ENCODE measurements around the gene GAS6.

GAS6 gene

DNA sequence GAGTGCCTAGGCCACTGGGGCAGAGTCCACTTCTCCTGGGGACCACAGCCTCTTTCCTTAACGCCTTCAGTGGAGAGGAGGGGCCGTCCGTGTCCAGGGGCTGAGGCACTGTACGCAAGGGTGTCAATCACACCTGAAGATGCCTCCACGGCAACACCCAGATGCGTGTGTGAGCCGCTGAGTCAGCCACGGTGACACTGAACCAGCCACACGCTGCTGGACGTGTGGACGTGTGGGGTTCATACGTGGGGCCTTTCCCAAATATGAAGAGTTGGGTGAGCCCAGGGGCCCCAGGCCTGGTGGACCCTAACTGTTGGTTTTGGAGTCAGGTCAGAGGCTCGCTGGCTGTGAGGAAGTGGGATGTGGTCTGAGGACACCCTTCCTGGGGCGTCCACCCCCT is 53.2 kb downstream of the GAS6 start:
- no peak for TF ChIP-seq CTCF (IDR thresholded peaks at IDR 0.05; ENCODE audit: low read depth, low read length)
- no peak overlapping the region for H3K4me3 ChIP-seq (ENCODE audit: low read depth, low read length)

DNA sequence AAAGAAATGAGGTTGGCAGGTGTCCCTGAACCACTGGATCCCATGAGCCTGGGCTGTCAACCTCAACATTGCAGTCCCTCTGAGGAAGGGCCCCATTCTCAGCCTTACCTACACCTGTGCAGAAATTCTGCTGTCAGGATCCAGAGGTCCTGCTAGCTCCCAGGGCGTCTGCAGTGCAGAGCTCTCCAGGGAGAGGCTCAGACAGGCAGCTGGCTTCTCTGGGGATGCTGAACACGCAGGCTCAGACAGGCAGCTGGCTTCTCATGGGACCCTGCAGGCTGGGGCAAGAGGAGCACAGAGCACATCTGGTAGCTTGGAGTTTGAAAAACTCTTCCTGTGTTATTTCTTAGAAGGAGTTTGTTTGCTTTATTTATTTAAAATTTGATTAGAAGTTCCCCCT is 53.9 kb downstream of the GAS6 start:
- H3K4me3 ChIP-seq (ENCODE audit: low read depth, low read length), result no peak overlapping the region
- TF ChIP-seq CTCF (IDR thresholded peaks at IDR 0.05; ENCODE audit: low read depth, low read length), result no peak

DNA sequence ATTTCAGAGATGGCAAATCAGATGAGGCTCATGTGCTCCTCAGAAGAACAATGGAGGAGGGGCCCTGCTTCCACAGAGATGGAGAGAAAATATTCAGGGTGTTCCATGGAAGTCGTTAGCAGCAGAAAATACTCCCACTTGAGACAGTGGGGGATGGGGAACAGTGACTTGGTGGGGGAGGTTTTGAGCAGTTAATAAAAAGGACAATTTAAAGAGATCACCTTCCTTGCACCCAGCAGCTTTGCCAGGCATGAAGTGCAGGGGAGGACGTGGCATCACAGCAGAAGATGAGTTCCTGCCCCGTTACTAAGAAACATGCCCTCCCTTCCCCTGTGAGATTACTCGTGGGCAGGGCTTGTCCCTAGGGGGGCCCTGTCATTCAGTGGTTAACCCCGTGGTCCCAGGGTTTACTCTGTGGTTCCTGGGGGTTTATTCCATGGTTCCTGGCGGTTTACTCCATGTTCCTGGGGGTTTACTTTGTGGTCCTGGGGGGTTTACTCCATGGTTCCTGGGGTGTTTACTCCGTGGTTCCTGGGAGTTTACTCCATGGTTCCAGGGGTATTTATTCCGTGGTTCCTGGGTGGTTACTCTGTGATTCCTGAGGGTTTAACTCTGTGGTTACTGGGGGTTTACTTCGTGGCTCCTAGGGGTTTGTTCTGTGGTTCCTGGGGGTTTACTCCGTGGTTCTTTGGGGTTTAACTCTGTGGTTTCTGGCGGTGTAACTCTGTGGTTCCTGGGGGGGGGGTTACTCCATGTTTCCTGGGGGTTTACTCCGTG is 55.6 kb downstream of the GAS6 start:
- no peak for TF ChIP-seq CTCF (IDR thresholded peaks at IDR 0.05; ENCODE audit: low read depth, low read length)
- H3K4me3 ChIP-seq (ENCODE audit: low read depth, low read length), result no peak overlapping the region

DNA sequence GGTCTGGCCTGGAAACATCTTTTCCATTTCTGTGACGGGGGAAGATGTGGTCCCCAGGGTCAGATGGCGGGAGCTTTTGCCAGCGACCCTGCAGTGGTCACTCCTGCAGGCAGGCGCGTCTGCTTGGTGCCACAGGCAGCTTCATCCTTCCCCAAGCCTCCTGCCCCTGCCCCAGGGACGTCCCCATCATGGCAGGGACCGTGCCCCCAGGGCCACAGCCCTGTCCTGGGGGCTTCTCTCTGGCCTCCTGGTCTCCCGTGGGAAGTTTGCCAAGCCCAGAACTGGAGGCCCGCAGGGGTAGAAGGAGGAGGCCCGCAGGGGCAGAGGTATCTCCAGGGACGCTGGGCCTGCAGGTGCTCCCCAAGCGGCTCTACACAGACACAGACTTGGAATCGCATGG is 57.4 kb downstream of the GAS6 start:
- H3K4me3 ChIP-seq (ENCODE audit: low read depth, low read length), result no peak overlapping the region
- TF ChIP-seq CTCF (IDR thresholded peaks at IDR 0.05; ENCODE audit: low read depth, low read length), result no peak

GRCh38 chr13:113806104-113806471 is 57.8 kb downstream of the GAS6 start:
- TF ChIP-seq CTCF (IDR thresholded peaks at IDR 0.05; ENCODE audit: low read depth, low read length), result no peak
- H3K4me3 ChIP-seq (ENCODE audit: low read depth, low read length), result no peak overlapping the region

DNA sequence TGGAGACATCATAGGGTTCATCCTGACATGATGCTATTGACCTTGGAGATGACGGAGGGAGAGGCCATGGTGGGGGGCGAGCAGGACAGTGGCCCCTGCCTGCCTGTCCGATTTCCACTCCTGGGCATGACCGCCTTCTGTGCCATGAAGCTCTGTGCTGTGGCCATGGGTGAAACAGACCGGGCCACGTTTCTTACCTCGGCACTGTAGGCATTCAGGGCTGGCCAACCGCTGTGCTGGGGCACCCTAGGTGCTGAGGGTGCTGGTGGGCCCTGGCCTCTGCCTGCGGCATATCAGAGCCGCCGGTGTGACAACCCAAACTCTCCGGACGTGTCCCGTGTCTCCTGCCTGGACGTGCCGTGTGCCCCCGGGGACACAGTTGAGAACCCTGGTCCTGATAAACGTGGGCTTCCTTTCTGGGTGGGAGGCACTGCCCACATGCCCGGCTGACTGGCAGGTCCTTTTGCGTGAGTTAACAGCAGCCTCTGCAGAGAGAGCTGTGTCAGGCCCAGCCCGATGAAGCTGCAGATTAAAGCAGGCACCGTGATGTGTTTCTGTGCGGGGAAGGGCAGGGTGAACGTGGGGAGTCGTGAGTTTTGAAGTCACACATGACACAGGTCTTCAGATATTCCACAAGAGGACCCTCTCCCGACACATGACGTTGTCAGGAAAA is 58.3 kb downstream of the GAS6 start:
- H3K4me3 ChIP-seq (ENCODE audit: low read depth, low read length), result no peak overlapping the region
- TF ChIP-seq CTCF (IDR thresholded peaks at IDR 0.05; ENCODE audit: low read depth, low read length), result no peak

DNA sequence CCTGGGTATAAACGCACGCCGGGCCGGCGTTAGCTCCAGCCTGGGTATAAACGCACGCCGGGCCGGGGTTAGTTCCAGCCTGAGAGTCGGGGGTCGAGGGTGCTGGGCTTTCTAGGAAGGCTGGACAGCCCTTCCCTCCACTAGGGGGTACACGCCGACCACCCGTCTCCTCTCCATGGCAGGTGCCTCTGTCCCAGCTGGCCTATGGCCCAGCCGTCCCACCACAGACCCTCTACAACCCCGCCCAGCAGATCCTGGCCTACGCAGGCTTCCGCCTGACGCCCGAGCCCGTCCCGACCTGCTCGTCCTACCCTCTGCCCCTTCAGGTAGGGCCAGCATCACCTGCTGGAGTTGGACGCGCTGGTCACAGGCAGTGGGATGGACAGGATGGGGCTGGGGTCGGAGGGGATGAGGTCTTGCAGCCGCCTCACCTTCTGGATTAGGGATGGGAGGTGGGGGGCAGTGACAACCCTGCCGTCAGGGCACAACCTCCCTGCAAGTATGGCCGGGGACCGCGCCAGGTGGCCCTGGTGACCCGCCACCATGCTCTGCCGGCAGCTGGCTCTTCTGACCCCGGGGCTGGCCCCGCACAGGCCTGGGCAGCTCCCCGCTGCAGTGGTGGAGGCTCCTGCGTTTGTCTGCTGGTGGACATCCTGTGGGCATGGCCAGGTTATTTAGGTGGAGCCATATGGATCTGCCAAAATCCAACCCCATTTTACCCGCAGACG is 59.0 kb downstream of the GAS6 start:
- no peak overlapping the region for H3K4me3 ChIP-seq (ENCODE audit: low read depth, low read length)
- TF ChIP-seq CTCF (IDR thresholded peaks at IDR 0.05; ENCODE audit: low read depth, low read length), result no peak
